OCI-LY1 (cell line): Measurements from ENCODE around the gene SULT2B1.

Experiments used
- H2AFZ ChIP-seq: fragments of 200-600 bp; sonication (generic), shearing (Covaris generic); 2 replicates; pipeline ENCODE4 v1.6.0; 2014; ENCODE audit warnings: antibody characterized with exemption, mild to moderate bottlenecking, low read length
- H3F3A ChIP-seq: fragments of 200-600 bp; sonication (generic), shearing (Covaris generic); 2 replicates; pipeline ENCODE4 v1.6.0; 2014; ENCODE audit warnings: mild to moderate bottlenecking, antibody characterized with exemption, low read length, moderate library complexity; ENCODE audit not compliant: insufficient read depth
- H3K27ac ChIP-seq: fragments of 200-600 bp; sonication (generic); 2 replicates; pipeline ENCODE4 v1.5.1; 2014; ENCODE audit warnings: low read length, mixed run types, mild to moderate bottlenecking, low read depth; ENCODE audit not compliant: poor library complexity, severe bottlenecking
- H3K27me3 ChIP-seq: fragments of 200-600 bp; sonication (generic); 2 replicates; pipeline ENCODE4 v1.6.0; 2014; ENCODE audit warnings: antibody characterized with exemption, mild to moderate bottlenecking, low read length, moderate library complexity; ENCODE audit not compliant: insufficient read depth
- H3K36me3 ChIP-seq: fragments of 200-600 bp; sonication (generic); 2 replicates; pipeline ENCODE4 v1.6.1; 2014; ENCODE audit warnings: mild to moderate bottlenecking, antibody characterized with exemption, low read length, moderate library complexity, mixed read lengths; ENCODE audit not compliant: insufficient read depth
- H3K4me1 ChIP-seq: fragments of 200-600 bp; sonication (generic); 2 replicates; pipeline ENCODE4 v1.5.1; 2014; ENCODE audit warnings: mild to moderate bottlenecking, low read length, moderate library complexity; ENCODE audit not compliant: insufficient read depth, severe bottlenecking
- H3K4me2 ChIP-seq: fragments of 200-600 bp; sonication (generic), shearing (Covaris generic); 2 replicates; pipeline ENCODE4 v1.6.1; 2014; ENCODE audit warnings: low read length
- H3K4me3 ChIP-seq: fragments of 200-600 bp; sonication (generic); 2 replicates; pipeline ENCODE4 v1.5.1; 2014; ENCODE audit warnings: low read length, low read depth, mild to moderate bottlenecking, mixed read lengths; ENCODE audit not compliant: poor library complexity, severe bottlenecking
- H3K79me2 ChIP-seq: fragments of 200-600 bp; shearing (Covaris generic); 2 replicates; pipeline ENCODE4 v1.6.1; 2016; ENCODE audit warnings: mixed run types, low read length, mixed read lengths; ENCODE audit not compliant: insufficient read depth
- H3K9ac ChIP-seq: fragments of 200-600 bp; sonication (generic), shearing (Covaris generic); 2 replicates; pipeline ENCODE4 v1.6.1; 2014; ENCODE audit warnings: mild to moderate bottlenecking, low read length, mixed read lengths
- H3K9me2 ChIP-seq: fragments of 200-600 bp; sonication (generic), shearing (Covaris generic); 2 replicates; pipeline ENCODE4 v1.6.1; 2014; ENCODE audit warnings: low read depth, mild to moderate bottlenecking, low read length, mixed read lengths
- H3K9me3 ChIP-seq: fragments of 200-600 bp; shearing (Covaris generic); 2 replicates; pipeline ENCODE4 v1.6.1; 2014; ENCODE audit warnings: low read length, mixed read lengths
- H4K20me1 ChIP-seq: fragments of 200-600 bp; sonication (generic), shearing (Covaris generic); 2 replicates; pipeline ENCODE4 v1.6.0; 2016; ENCODE audit warnings: mild to moderate bottlenecking, low read length; ENCODE audit not compliant: insufficient read depth
- EZH2 ChIP-seq: fragments of 200-600 bp; sonication (generic), shearing (Covaris generic); IDR thresholded peaks from 2 replicates; pipeline ENCODE4 v1.8.0; 2017; ENCODE audit warnings: borderline replicate concordance, mixed run types, mild to moderate bottlenecking, antibody characterized with exemption, low read length, moderate library complexity, mixed read lengths
- TF ChIP-seq, protein P1 (sequence below): fragments of 200-600 bp; sonication (generic), shearing (Covaris generic); IDR thresholded peaks from 2 replicates; pipeline ENCODE4 v1.5.1; 2017; ENCODE audit warnings: mild to moderate bottlenecking, antibody characterized with exemption, low read length, moderate library complexity, mixed read lengths

Gene SULT2B1

DNA sequence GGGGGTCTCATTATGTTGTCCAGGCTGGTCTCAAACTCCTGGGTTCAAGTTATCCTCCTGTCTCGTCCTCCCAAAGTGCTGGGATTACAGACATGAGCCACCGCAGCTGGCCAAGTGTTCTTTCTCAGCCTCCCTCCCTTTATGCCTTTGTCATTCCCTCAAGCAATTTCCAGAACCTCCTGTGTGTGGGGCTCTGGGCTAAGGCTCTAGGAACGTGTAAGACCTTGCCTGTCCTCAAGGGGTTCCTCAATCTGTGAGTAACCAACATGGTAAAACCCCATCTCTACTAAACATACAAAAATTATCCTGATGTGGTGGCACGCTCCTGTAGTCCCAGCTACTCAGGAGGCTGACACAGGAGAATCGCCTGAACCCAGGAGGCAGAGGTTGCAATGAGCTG is 39.0 kb downstream of the SULT2B1 start:
- Histone ChIP-seq H3K36me3 (no peaks in the 10 kb centered on the region), H2AFZ (no peak overlapping the region), H3K27me3 (peaks cover 11% of the 10 kb centered on the region; the same call in 1 of the 2 replicates), H3K9me3 (no peaks in the 10 kb centered on the region), H3K4me2 (no peak overlapping the region), H3K27ac (no peak overlapping the region), H4K20me1 (no peaks in the 10 kb centered on the region), H3K9me2 (no peaks in the 10 kb centered on the region), H3K4me1 (peaks cover 5% of the 10 kb centered on the region), H3K4me3 (no peak overlapping the region), H3K9ac (no peak overlapping the region), H3K79me2 (no peaks in the 10 kb centered on the region), H3F3A (no peaks in the 10 kb centered on the region)
- TF ChIP-seq, protein P1, sequence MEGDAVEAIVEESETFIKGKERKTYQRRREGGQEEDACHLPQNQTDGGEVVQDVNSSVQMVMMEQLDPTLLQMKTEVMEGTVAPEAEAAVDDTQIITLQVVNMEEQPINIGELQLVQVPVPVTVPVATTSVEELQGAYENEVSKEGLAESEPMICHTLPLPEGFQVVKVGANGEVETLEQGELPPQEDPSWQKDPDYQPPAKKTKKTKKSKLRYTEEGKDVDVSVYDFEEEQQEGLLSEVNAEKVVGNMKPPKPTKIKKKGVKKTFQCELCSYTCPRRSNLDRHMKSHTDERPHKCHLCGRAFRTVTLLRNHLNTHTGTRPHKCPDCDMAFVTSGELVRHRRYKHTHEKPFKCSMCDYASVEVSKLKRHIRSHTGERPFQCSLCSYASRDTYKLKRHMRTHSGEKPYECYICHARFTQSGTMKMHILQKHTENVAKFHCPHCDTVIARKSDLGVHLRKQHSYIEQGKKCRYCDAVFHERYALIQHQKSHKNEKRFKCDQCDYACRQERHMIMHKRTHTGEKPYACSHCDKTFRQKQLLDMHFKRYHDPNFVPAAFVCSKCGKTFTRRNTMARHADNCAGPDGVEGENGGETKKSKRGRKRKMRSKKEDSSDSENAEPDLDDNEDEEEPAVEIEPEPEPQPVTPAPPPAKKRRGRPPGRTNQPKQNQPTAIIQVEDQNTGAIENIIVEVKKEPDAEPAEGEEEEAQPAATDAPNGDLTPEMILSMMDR = no peak
- TF ChIP-seq EZH2 = no peak

DNA sequence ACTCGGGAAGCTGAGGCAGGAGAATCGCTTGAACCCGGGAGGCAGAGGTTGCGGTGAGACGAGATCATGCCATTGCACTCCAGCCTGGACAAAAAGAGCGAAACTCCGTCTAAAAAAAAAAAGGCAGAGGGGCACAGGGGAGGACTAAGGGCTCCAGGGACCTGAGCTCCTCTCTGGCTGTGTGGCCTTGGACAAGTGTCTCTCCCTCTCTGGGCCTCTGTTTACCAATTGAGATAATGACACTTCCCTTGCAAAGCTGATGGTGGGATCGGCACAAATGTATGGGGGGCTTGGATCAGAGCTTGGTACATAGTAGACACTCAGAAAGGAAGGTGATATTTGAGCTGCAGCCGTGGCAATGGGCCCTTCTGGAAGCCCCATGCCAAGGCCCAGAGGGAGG is 43.2 kb downstream of the SULT2B1 start:
- Histone ChIP-seq H3K4me3 (no peak overlapping the region), H3F3A (no peaks in the 10 kb centered on the region), H3K9ac (no peak overlapping the region), H3K9me3 (no peaks in the 10 kb centered on the region), H3K27ac (no peak overlapping the region), H3K4me1 (peaks cover 9% of the 10 kb centered on the region), H2AFZ (no peak overlapping the region), H3K36me3 (no peaks in the 10 kb centered on the region), H3K27me3 (peaks cover 4% of the 10 kb centered on the region; the same call in 1 of the 2 replicates), H3K4me2 (no peak overlapping the region), H3K9me2 (no peaks in the 10 kb centered on the region), H3K79me2 (no peaks in the 10 kb centered on the region), H4K20me1 (no peaks in the 10 kb centered on the region)
- TF ChIP-seq EZH2 = no peak
- TF ChIP-seq, protein P1 = no peak

DNA sequence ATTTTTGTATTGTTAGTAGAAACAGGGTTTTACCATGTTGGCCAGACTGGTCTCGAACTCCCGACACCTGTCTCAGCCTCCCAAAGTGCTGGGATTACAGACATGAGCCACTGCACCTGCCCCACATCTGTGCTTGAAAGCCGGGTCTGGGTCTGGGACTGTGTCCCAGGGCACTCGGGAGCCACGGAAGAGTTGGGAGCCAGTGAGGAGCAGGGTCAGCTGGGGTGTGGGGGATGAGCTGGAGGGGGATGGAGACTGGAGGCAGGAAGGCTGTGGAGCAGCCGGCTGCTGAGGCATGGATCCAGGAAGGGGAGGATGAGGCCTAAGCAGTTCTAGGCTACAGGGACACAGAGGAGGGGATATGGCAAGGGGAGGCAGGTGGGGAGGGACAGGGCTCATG is 43.9 kb downstream of the SULT2B1 start:
- Histone ChIP-seq H3K9me2 (no peaks in the 10 kb centered on the region), H3K4me1 (peaks cover 9% of the 10 kb centered on the region), H3K27me3 (peaks cover 4% of the 10 kb centered on the region; the same call in 1 of the 2 replicates), H3K27ac (no peak overlapping the region), H3K9ac (no peak overlapping the region), H3K79me2 (no peaks in the 10 kb centered on the region), H3K4me2 (no peak overlapping the region), H4K20me1 (no peaks in the 10 kb centered on the region), H3K36me3 (no peaks in the 10 kb centered on the region; the same call in 1 of the 2 replicates), H3K4me3 (no peak overlapping the region), H3K9me3 (no peaks in the 10 kb centered on the region), H3F3A (no peaks in the 10 kb centered on the region), H2AFZ (no peak overlapping the region)
- no peak for TF ChIP-seq EZH2
- TF ChIP-seq, protein P1 = no peak
